ENCODE measurements around the gene POLR2I. TPM values are rescaled to one million over a fixed set of nuclear protein-coding genes. Genes with fewer than 3 reads are reported as not detected.

Gene POLR2I
- total and polyA plus RNA-seq, 2 donors (not counting 3 experiments of a cell fraction or from before 2014, with no cell fraction given): 53.0 to 64.8 TPM

GRCh38 chr19:36113894-36114720, 568 bp downstream of the POLR2I start:
- TF ChIP-seq MYC (IDR thresholded peaks at IDR 0.05; ENCODE audit: low read depth, low read length) (no peak), EZH2 (IDR thresholded peaks at IDR 0.05; ENCODE audit: borderline replicate concordance, low read depth, low read length, severe bottlenecking) (no peak), GATA2 (IDR thresholded peaks at IDR 0.05; ENCODE audit: insufficient read depth, insufficient read length, low read depth, low read length) (no peak), POLR2AphosphoS5 (IDR thresholded peaks at IDR 0.05; ENCODE audit: insufficient read depth, low read depth, low read length) (no peak), MAX (IDR thresholded peaks at IDR 0.05; ENCODE audit: insufficient read depth, insufficient read length) (no peak), FOS (IDR thresholded peaks at IDR 0.05; ENCODE audit: borderline replicate concordance, insufficient read depth, low read length) (no peak), JUN (IDR thresholded peaks at IDR 0.05; ENCODE audit: borderline replicate concordance, insufficient read depth, insufficient read length, low read depth) (no peak), CTCF (IDR thresholded peaks at IDR 0.05; ENCODE audit: extremely low read depth in 1 of 2, insufficient read depth in 1 of 2, low read depth in 1 of 2, low read length in 2 of 2) (no peak), POLR2A (IDR thresholded peaks at IDR 0.05; ENCODE audit: low read depth, low read length) (no peak)
- H3K4me1 ChIP-seq (ENCODE audit: control insufficient read depth, extremely low read depth, insufficient read depth, low read length): peaks cover 15% of the 10 kb centered on the region
- H3K27ac ChIP-seq (ENCODE audit: insufficient read depth, low read depth, low read length): peak overlapping the region; percentile 68
- intact Hi-C loops (cut with micrococcal nuclease): no loop called here
- dilution Hi-C loops (cut with MboI; ENCODE audit: extremely low pct_ligation_motif_present, low sequenced_read_pairs): no loop called here
- H4K20me1 ChIP-seq (replicated peaks; ENCODE audit: control insufficient read depth, extremely low read depth, insufficient read depth, low read length): no peaks in the 10 kb centered on the region
- peak overlapping the region; percentile 86 for H2AFZ ChIP-seq (ENCODE audit: low read depth, low read length)
- peak overlapping the region; percentile 71 for H3K9ac ChIP-seq (replicated peaks; ENCODE audit: extremely low read depth, insufficient read depth, low read length)
- peak; percentile 39 for DNase-seq (ENCODE audit: low read depth, low spot score)
- POLR2A ChIA-PET: no interaction called here
- no peaks in the 10 kb centered on the region for H3K27me3 ChIP-seq (ENCODE audit: control insufficient read depth in 2 of 2, insufficient read depth in 2 of 2, low read length in 2 of 2)
- peaks cover 0 to 9% of the 10 kb centered on the region in 2 experiments for H3K36me3 ChIP-seq (ENCODE audit: control insufficient read depth in 2 of 2, extremely low read depth in 1 of 2, insufficient read depth in 2 of 2, low read length in 2 of 2)
- H3K4me2 ChIP-seq (ENCODE audit: insufficient read depth, low read length): peak overlapping the region; percentile 68
- H3K4me3 ChIP-seq (replicated peaks in 1 of 3; ENCODE audit: insufficient read depth in 1 of 3, low read depth in 1 of 3, low read length in 3 of 3): peak overlapping the region; percentile 68 to 79 (median 72)
- peaks cover 15% of the 10 kb centered on the region for H3K79me2 ChIP-seq (ENCODE audit: control insufficient read depth, insufficient read depth, low read length)
- peak; percentile 53 for FAIRE-seq
- H3K9me1 ChIP-seq (replicated peaks; ENCODE audit: control insufficient read depth, extremely low read depth, insufficient read depth, low read length): no peaks in the 10 kb centered on the region
- CTCF ChIA-PET: interaction anchor here (0.9 to 3.6 kb wide), 5 partner anchors 14 to 58 kb away, joined by 4 to 32 read pairs (median 5); no protein-coding TSS in a partner anchor
- BruUV-seq (replicated peaks): TSS peak; percentile 41
- H3K9me3 ChIP-seq (replicated peaks; ENCODE audit: control insufficient read depth, insufficient read depth, low read length): no peaks in the 10 kb centered on the region
